ENCODE data around the gene TIPARP. TPM values are rescaled to one million over a fixed set of nuclear protein-coding genes. Genes with fewer than 3 reads are reported as not detected.

TIPARP gene
- total and polyA plus RNA-seq, 2 donors (not counting 1 experiment from before 2014, with no cell fraction given): 11.2 to 42.5 TPM

DNA sequence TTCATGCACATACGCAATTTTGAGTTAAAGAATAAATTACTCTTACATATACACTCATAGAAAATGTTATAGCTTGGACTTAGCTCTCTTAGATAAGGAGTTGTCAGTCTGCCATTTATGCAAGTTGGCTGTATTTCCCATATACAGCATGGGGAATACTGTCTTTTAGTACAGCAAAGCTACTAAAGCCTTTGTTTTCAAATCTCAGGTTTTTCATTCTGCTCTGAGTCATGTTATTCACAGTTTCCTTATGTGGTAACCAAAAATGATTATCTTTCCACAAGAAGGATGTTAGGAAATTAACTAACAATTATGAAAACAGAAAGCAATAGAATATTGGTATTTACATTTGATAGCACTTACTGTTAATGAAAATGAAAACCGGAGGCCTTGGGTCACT, 4.3 kb upstream of the TIPARP start:
- Histone ChIP-seq H4K20me1 (ENCODE audit: control insufficient read depth, insufficient read depth, low read length, poor library complexity, severe bottlenecking) (peaks cover 6% of the 10 kb centered on the region), H3K4me2 (replicated peaks; ENCODE audit: low read depth, low read length, poor library complexity, severe bottlenecking) (no peak overlapping the region), H3K4me3 (ENCODE audit: control extremely low read depth in 1 of 5, extremely low read depth in 1 of 5, insufficient read depth in 1 of 5, low read depth in 2 of 5, low read length in 4 of 5) (no peak overlapping the region), H3K36me3 (replicated peaks in 1 of 2; ENCODE audit: control extremely low read depth in 1 of 2, control insufficient read depth in 1 of 2, extremely low read depth in 1 of 2, insufficient read depth in 2 of 2, low read length in 1 of 2) (no peaks in the 10 kb centered on the region), H3K79me2 (ENCODE audit: control insufficient read depth, insufficient read depth, low read length) (no peaks in the 10 kb centered on the region), H3K9ac (ENCODE audit: low read length) (no peak overlapping the region), H3K27ac (ENCODE audit: low read length in 2 of 2) (no peak overlapping the region), H3K9me3 (ENCODE audit: control extremely low read depth in 1 of 3, control insufficient read depth in 2 of 3, insufficient read depth in 1 of 3, low read length in 2 of 3) (no peaks in the 10 kb centered on the region), H3K27me3 (replicated peaks in 1 of 4; ENCODE audit: control extremely low read depth in 1 of 4, control insufficient read depth in 3 of 4, insufficient read depth in 4 of 4, low read length in 3 of 4) (no peaks in the 10 kb centered on the region), H2AFZ (ENCODE audit: insufficient read depth, low read depth, low read length, poor library complexity, severe bottlenecking) (no peak overlapping the region), H3K4me1 (ENCODE audit: control insufficient read depth in 2 of 2, insufficient read depth in 2 of 2, low read length in 2 of 2) (peaks cover 15 to 19% of the 10 kb centered on the region in 2 donors)
- TF ChIP-seq EZH2 (IDR thresholded peaks at IDR 0.05; ENCODE audit: borderline replicate concordance, insufficient read depth, low read depth, low read length, poor library complexity, severe bottlenecking): no peak
- TF ChIP-seq CTCF (IDR thresholded peaks at IDR 0.05): no peak
- Mint-ChIP-seq H3K27me3 (no peaks in the 10 kb centered on the region), H3K4me1 (peaks cover 36% of the 10 kb centered on the region), H3K4me3 (no peak overlapping the region), H3K27ac (no peak overlapping the region), H3K9me3 (ENCODE audit: insufficient read depth) (no peaks in the 10 kb centered on the region)
- ChIA-PET POLR2A (interaction anchor here (0.6 kb wide), 1 partner anchor 145 kb away, joined by 5 read pairs; no protein-coding TSS in a partner anchor), CTCF (no interaction called here)
- WGBS (ENCODE audit: insufficient coverage): no CpG with 5 or more reads among the region's 2 CpGs
- ATAC-seq (ENCODE audit: low read depth) (no peak), DNase-seq (no peak)
- intact Hi-C loops (cut with micrococcal nuclease): loop anchor here (5.0 kb wide), 1 partner anchor 1972 kb away; the partner anchor contains the start of gene GFM1

DNA sequence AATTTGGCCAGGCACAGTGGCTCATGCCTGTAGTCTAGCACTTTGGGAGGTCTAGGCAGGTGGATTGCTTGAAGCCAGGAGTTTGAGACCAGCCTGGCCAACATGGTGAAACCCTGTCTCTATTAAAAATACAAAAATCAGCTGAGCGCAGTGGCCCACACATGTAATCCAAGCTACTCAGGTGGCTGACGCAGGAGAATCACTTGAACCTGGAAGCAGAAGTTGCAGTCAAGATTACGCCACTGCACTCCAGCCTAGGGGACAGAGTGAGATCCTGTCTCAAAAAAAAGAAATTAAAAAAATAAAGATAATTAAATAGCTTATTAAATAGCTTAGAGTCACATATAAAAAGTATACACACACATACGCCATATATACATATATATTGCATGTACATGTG, 3.7 kb upstream of the TIPARP start:
- Histone ChIP-seq H3K27me3 (replicated peaks in 1 of 4; ENCODE audit: control extremely low read depth in 1 of 4, control insufficient read depth in 3 of 4, insufficient read depth in 4 of 4, low read length in 3 of 4) (no peaks in the 10 kb centered on the region), H3K9me3 (ENCODE audit: control extremely low read depth in 1 of 3, control insufficient read depth in 2 of 3, insufficient read depth in 1 of 3, low read length in 2 of 3) (no peaks in the 10 kb centered on the region), H3K79me2 (ENCODE audit: control insufficient read depth, insufficient read depth, low read length) (peaks cover 6% of the 10 kb centered on the region), H3K27ac (ENCODE audit: low read length in 2 of 2) (no peak overlapping the region), H4K20me1 (ENCODE audit: control insufficient read depth, insufficient read depth, low read length, poor library complexity, severe bottlenecking) (peaks cover 12% of the 10 kb centered on the region), H2AFZ (ENCODE audit: insufficient read depth, low read depth, low read length, poor library complexity, severe bottlenecking) (no peak overlapping the region), H3K9ac (ENCODE audit: low read length) (no peak overlapping the region), H3K4me1 (ENCODE audit: control insufficient read depth in 2 of 2, insufficient read depth in 2 of 2, low read length in 2 of 2) (peaks cover 10 to 14% of the 10 kb centered on the region in 2 donors), H3K4me2 (replicated peaks; ENCODE audit: low read depth, low read length, poor library complexity, severe bottlenecking) (no peak overlapping the region), H3K4me3 (ENCODE audit: control extremely low read depth in 1 of 5, extremely low read depth in 1 of 5, insufficient read depth in 1 of 5, low read depth in 2 of 5, low read length in 4 of 5) (no peak overlapping the region), H3K36me3 (replicated peaks in 1 of 2; ENCODE audit: control extremely low read depth in 1 of 2, control insufficient read depth in 1 of 2, extremely low read depth in 1 of 2, insufficient read depth in 2 of 2, low read length in 1 of 2) (no peaks in the 10 kb centered on the region)
- ChIA-PET POLR2A (no interaction called here), CTCF (interaction anchor here (0.6 to 6.7 kb wide), 4 partner anchors 25 to 419 kb away, joined by 3 to 63 read pairs (median 4); no protein-coding TSS in a partner anchor)
- peaks cover 33% of the 10 kb centered on the region for H3K4me1 Mint-ChIP-seq
- DNase-seq (no peak), ATAC-seq (ENCODE audit: low read depth) (no peak)
- no peaks in the 10 kb centered on the region for H3K9me3 Mint-ChIP-seq (ENCODE audit: insufficient read depth)
- TF ChIP-seq CTCF (IDR thresholded peaks at IDR 0.05) (no peak), EZH2 (IDR thresholded peaks at IDR 0.05; ENCODE audit: borderline replicate concordance, insufficient read depth, low read depth, low read length, poor library complexity, severe bottlenecking) (no peak)
- intact Hi-C loops (cut with micrococcal nuclease): loop anchor here (5.0 kb wide), 1 partner anchor 1972 kb away; the partner anchor contains the start of gene GFM1
- no peaks in the 10 kb centered on the region for H3K27me3 Mint-ChIP-seq
- no peak overlapping the region for H3K27ac Mint-ChIP-seq
- WGBS (ENCODE audit: insufficient coverage): 100% methylated on average over 1 of the region's 4 CpGs
- no peak overlapping the region for H3K4me3 Mint-ChIP-seq
